ENCODE measurements around the gene POLR3F.

The POLR3F gene

GRCh38 chr20:18466894-18467730, at the start of gene POLR3F, which contains the start of gene DZANK1:
TSS of gene POLR3F (plus strand) at chr20:18467390. CDS start at chr20:18467507, 117 bp downstream.
TSS of gene DZANK1 (minus strand) at chr20:18467030. CDS start at chr20:18465358, 1,672 bp downstream.
- Histone ChIP-seq H3K27me3 (replicated peaks; ENCODE audit: control insufficient read depth, insufficient read depth, low read length) (no peaks in the 10 kb centered on the region), H3K9ac (ENCODE audit: low read length) (peak within 1 kb of the TSS; percentile 91), H3K4me1 (ENCODE audit: control insufficient read depth, insufficient read depth, low read length) (peaks cover 14% of the 10 kb centered on the region), H3K9me3 (ENCODE audit: control insufficient read depth, low read length) (no peaks in the 10 kb centered on the region), H3K4me3 (ENCODE audit: low read length) (peak within 1 kb of the TSS; percentile 99), H3K36me3 (ENCODE audit: control insufficient read depth, insufficient read depth, low read length, severe bottlenecking) (peaks cover 12% of the 10 kb centered on the region)
- peak; percentile 98 for DNase-seq (ENCODE audit: low read depth)

- DNase-seq (ENCODE audit: low read depth) = no peak
- no peaks in the 10 kb centered on the region for H3K9me3 ChIP-seq (ENCODE audit: control insufficient read depth, low read length)
- H3K27me3 ChIP-seq (replicated peaks; ENCODE audit: control insufficient read depth, insufficient read depth, low read length) = no peaks in the 10 kb centered on the region
- H3K36me3 ChIP-seq (ENCODE audit: control insufficient read depth, insufficient read depth, low read length, severe bottlenecking) = no peaks in the 10 kb centered on the region
- H3K9ac ChIP-seq (ENCODE audit: low read length) = no peak overlapping the region
- no peak overlapping the region for H3K4me3 ChIP-seq (ENCODE audit: low read length)
- H3K4me1 ChIP-seq (ENCODE audit: control insufficient read depth, insufficient read depth, low read length) = peaks cover 12% of the 10 kb centered on the region
These were observed 45.6 kb upstream of the POLR3F start for GRCh38 chr20:18421608-18422007.

GRCh38 chr20:18427214-18427613, 40.0 kb upstream of the POLR3F start:
- H3K27me3 ChIP-seq (replicated peaks; ENCODE audit: control insufficient read depth, insufficient read depth, low read length) = no peaks in the 10 kb centered on the region
- no peak overlapping the region for H3K9ac ChIP-seq (ENCODE audit: low read length)
- DNase-seq (ENCODE audit: low read depth) = no peak
- no peaks in the 10 kb centered on the region for H3K9me3 ChIP-seq (ENCODE audit: control insufficient read depth, low read length)
- H3K4me3 ChIP-seq (ENCODE audit: low read length) = no peak overlapping the region
- no peaks in the 10 kb centered on the region for H3K36me3 ChIP-seq (ENCODE audit: control insufficient read depth, insufficient read depth, low read length, severe bottlenecking)
- peaks cover 25% of the 10 kb centered on the region for H3K4me1 ChIP-seq (ENCODE audit: control insufficient read depth, insufficient read depth, low read length)

GRCh38 chr20:18428490-18429173, 38.6 kb upstream of the POLR3F start:
- Histone ChIP-seq H3K4me3 (ENCODE audit: low read length) (no peak overlapping the region), H3K27me3 (replicated peaks; ENCODE audit: control insufficient read depth, insufficient read depth, low read length) (no peaks in the 10 kb centered on the region), H3K4me1 (ENCODE audit: control insufficient read depth, insufficient read depth, low read length) (peaks cover 25% of the 10 kb centered on the region), H3K9me3 (ENCODE audit: control insufficient read depth, low read length) (no peaks in the 10 kb centered on the region), H3K9ac (ENCODE audit: low read length) (peak overlapping the region; percentile 41), H3K36me3 (ENCODE audit: control insufficient read depth, insufficient read depth, low read length, severe bottlenecking) (no peaks in the 10 kb centered on the region)
- DNase-seq (ENCODE audit: low read depth) = peak; percentile 9

GRCh38 chr20:18430172-18430826, 36.9 kb upstream of the POLR3F start:
- no peaks in the 10 kb centered on the region for H3K9me3 ChIP-seq (ENCODE audit: control insufficient read depth, low read length)
- H3K36me3 ChIP-seq (ENCODE audit: control insufficient read depth, insufficient read depth, low read length, severe bottlenecking) = no peaks in the 10 kb centered on the region
- no peak overlapping the region for H3K4me3 ChIP-seq (ENCODE audit: low read length)
- DNase-seq (ENCODE audit: low read depth) = no peak
- H3K4me1 ChIP-seq (ENCODE audit: control insufficient read depth, insufficient read depth, low read length) = peaks cover 25% of the 10 kb centered on the region
- no peaks in the 10 kb centered on the region for H3K27me3 ChIP-seq (replicated peaks; ENCODE audit: control insufficient read depth, insufficient read depth, low read length)
- H3K9ac ChIP-seq (ENCODE audit: low read length) = no peak overlapping the region

GRCh38 chr20:18431206-18431605, 36.0 kb upstream of the POLR3F start:
- Histone ChIP-seq H3K9me3 (ENCODE audit: control insufficient read depth, low read length) (no peaks in the 10 kb centered on the region), H3K4me3 (ENCODE audit: low read length) (no peak overlapping the region), H3K9ac (ENCODE audit: low read length) (no peak overlapping the region), H3K4me1 (ENCODE audit: control insufficient read depth, insufficient read depth, low read length) (peaks cover 25% of the 10 kb centered on the region), H3K36me3 (ENCODE audit: control insufficient read depth, insufficient read depth, low read length, severe bottlenecking) (no peaks in the 10 kb centered on the region), H3K27me3 (replicated peaks; ENCODE audit: control insufficient read depth, insufficient read depth, low read length) (no peaks in the 10 kb centered on the region)
- no peak for DNase-seq (ENCODE audit: low read depth)

GRCh38 chr20:18436847-18437246, 30.3 kb upstream of the POLR3F start:
- Histone ChIP-seq H3K9ac (ENCODE audit: low read length) (no peak overlapping the region), H3K27me3 (replicated peaks; ENCODE audit: control insufficient read depth, insufficient read depth, low read length) (no peaks in the 10 kb centered on the region), H3K9me3 (ENCODE audit: control insufficient read depth, low read length) (no peaks in the 10 kb centered on the region), H3K36me3 (ENCODE audit: control insufficient read depth, insufficient read depth, low read length, severe bottlenecking) (no peaks in the 10 kb centered on the region), H3K4me3 (ENCODE audit: low read length) (no peak overlapping the region), H3K4me1 (ENCODE audit: control insufficient read depth, insufficient read depth, low read length) (no peaks in the 10 kb centered on the region)
- DNase-seq (ENCODE audit: low read depth) = no peak

GRCh38 chr20:18440403-18440802, 26.8 kb upstream of the POLR3F start:
- H3K9ac ChIP-seq (ENCODE audit: low read length) = no peak overlapping the region
- peaks cover 7% of the 10 kb centered on the region for H3K4me1 ChIP-seq (ENCODE audit: control insufficient read depth, insufficient read depth, low read length)
- H3K36me3 ChIP-seq (ENCODE audit: control insufficient read depth, insufficient read depth, low read length, severe bottlenecking) = no peaks in the 10 kb centered on the region
- DNase-seq (ENCODE audit: low read depth) = no peak
- no peaks in the 10 kb centered on the region for H3K27me3 ChIP-seq (replicated peaks; ENCODE audit: control insufficient read depth, insufficient read depth, low read length)
- no peak overlapping the region for H3K4me3 ChIP-seq (ENCODE audit: low read length)
- H3K9me3 ChIP-seq (ENCODE audit: control insufficient read depth, low read length) = no peaks in the 10 kb centered on the region

GRCh38 chr20:18443886-18444285, 23.3 kb upstream of the POLR3F start:
- DNase-seq (ENCODE audit: low read depth) = peak; percentile 3
- H3K9me3 ChIP-seq (ENCODE audit: control insufficient read depth, low read length) = no peaks in the 10 kb centered on the region

GRCh38 chr20:18456600-18456999, 10.6 kb upstream of the POLR3F start:
- H3K4me1 ChIP-seq (ENCODE audit: control insufficient read depth, insufficient read depth, low read length) = no peaks in the 10 kb centered on the region
- H3K9ac ChIP-seq (ENCODE audit: low read length) = no peak overlapping the region
- no peaks in the 10 kb centered on the region for H3K9me3 ChIP-seq (ENCODE audit: control insufficient read depth, low read length)
- no peak overlapping the region for H3K4me3 ChIP-seq (ENCODE audit: low read length)
- DNase-seq (ENCODE audit: low read depth) = no peak
- H3K36me3 ChIP-seq (ENCODE audit: control insufficient read depth, insufficient read depth, low read length, severe bottlenecking) = no peaks in the 10 kb centered on the region
- H3K27me3 ChIP-seq (replicated peaks; ENCODE audit: control insufficient read depth, insufficient read depth, low read length) = no peaks in the 10 kb centered on the region

More at GRCh38 chr20:18443886-18444285, 23.3 kb upstream of the POLR3F start:
- Histone ChIP-seq H3K27me3 (replicated peaks; ENCODE audit: control insufficient read depth, insufficient read depth, low read length) (no peaks in the 10 kb centered on the region), H3K36me3 (ENCODE audit: control insufficient read depth, insufficient read depth, low read length, severe bottlenecking) (no peaks in the 10 kb centered on the region), H3K9ac (ENCODE audit: low read length) (no peak overlapping the region), H3K4me3 (ENCODE audit: low read length) (no peak overlapping the region), H3K4me1 (ENCODE audit: control insufficient read depth, insufficient read depth, low read length) (peaks cover 7% of the 10 kb centered on the region)

All from adipocyte (in vitro differentiated cells).